Smooth muscle cell (in vitro differentiated cells): ENCODE measurements around the gene BBIP1. TPM values are rescaled to one million over a fixed set of nuclear protein-coding genes. Genes with fewer than 3 reads are reported as not detected.
A peak's percentile ranks its signal among the peaks of the same experiment; 100 is the strongest.

Source experiments
- DNase-seq: peaks from one replicate; lab custom pipeline; 2025; ENCODE audit not compliant: unreplicated experiment; lab: John Stamatoyannopoulos, UW
- H2AFZ ChIP-seq: fragments of 200-600 bp; sonication (generic); 2 replicates; pipeline ENCODE4 v1.6.0; 2016; ENCODE audit warnings: antibody characterized with exemption, low read depth, mild to moderate bottlenecking
- H3F3A ChIP-seq: fragments of 200-600 bp; sonication (generic); 2 replicates; pipeline ENCODE4 v1.6.0; 2017; ENCODE audit warnings: antibody characterized with exemption, low read depth
- H3K27ac ChIP-seq: fragments of 200-600 bp; sonication (generic); 2 replicates; pipeline ENCODE4 v1.5.1; 2016; ENCODE audit warnings: low read depth, mild to moderate bottlenecking
- H3K27me3 ChIP-seq: fragments of 200-600 bp; sonication (generic); 2 replicates; pipeline ENCODE4 v1.6.1; 2016; ENCODE audit warnings: low read depth, mild to moderate bottlenecking
- H3K36me3 ChIP-seq: fragments of 200-600 bp; sonication (generic); 2 replicates; pipeline ENCODE4 v1.5.1; 2016; ENCODE audit warnings: low read depth
- H3K4me1 ChIP-seq: fragments of 200-600 bp; sonication (generic); 2 replicates; pipeline ENCODE4 v1.5.1; 2016; ENCODE audit warnings: low read depth
- H3K4me2 ChIP-seq: fragments of 200-600 bp; sonication (generic); 2 replicates; pipeline ENCODE4 v1.6.0; 2016; ENCODE audit warnings: mild to moderate bottlenecking
- H3K4me3 ChIP-seq: fragments of 200-600 bp; sonication (generic); 2 replicates; pipeline ENCODE4 v1.5.1; 2016; ENCODE audit warnings: mild to moderate bottlenecking
- H3K79me2 ChIP-seq: fragments of 200-600 bp; sonication (generic); 2 replicates; pipeline ENCODE4 v1.6.0; 2016; ENCODE audit warnings: low read depth, mild to moderate bottlenecking
- H3K9ac ChIP-seq: fragments of 200-600 bp; sonication (generic); 2 replicates; pipeline ENCODE4 v1.6.0; 2016; ENCODE audit warnings: low read depth
- H3K9me3 ChIP-seq: fragments of 200-600 bp; sonication (generic); replicated peaks from 2 replicates; pipeline ENCODE4 v1.5.1; 2016; ENCODE audit warnings: low read depth
- H4K20me1 ChIP-seq: fragments of 200-600 bp; sonication (generic); 2 replicates; pipeline ENCODE4 v1.6.0; 2016; ENCODE audit warnings: low read depth
- WGBS: methylation state at CpG from one replicate; pipeline ENCODE4 v1.1.7; 2016; ENCODE audit warnings: low lambda C conversion rate; 5-methylcytosine and 5-hydroxymethylcytosine counted together
- polyA plus RNA-seq: library from polyadenylated mRNA; unstranded; fragments of >200 nt; fragmentation: Nextera tagmentation; extraction: Ambion mirVana; gene quantifications from 2 replicates; pipeline ENCODE4 v1.2.1, GENCODE V29; 2016
- total RNA-seq: library from RNA; depleted of rRNA; stranded (reverse); fragments of >200 nt; gene quantifications from 2 replicates; pipeline ENCODE4 v1.2.3, GENCODE V29; 2014
- TF ChIP-seq, protein P1 (sequence below): fragments of 200-600 bp; sonication (generic); IDR thresholded peaks from 2 replicates; pipeline ENCODE4 v1.5.1; 2017; ENCODE audit warnings: borderline replicate concordance, mild to moderate bottlenecking, antibody characterized with exemption; ENCODE audit not compliant: insufficient read depth, poor library complexity, severe bottlenecking

Gene BBIP1, protein sequence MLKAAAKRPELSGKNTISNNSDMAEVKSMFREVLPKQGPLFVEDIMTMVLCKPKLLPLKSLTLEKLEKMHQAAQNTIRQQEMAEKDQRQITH
- total RNA-seq, result 19.5 and 22.3 TPM in 2 replicates
- 17.8 and 26.3 TPM in 2 replicates for polyA plus RNA-seq

DNA sequence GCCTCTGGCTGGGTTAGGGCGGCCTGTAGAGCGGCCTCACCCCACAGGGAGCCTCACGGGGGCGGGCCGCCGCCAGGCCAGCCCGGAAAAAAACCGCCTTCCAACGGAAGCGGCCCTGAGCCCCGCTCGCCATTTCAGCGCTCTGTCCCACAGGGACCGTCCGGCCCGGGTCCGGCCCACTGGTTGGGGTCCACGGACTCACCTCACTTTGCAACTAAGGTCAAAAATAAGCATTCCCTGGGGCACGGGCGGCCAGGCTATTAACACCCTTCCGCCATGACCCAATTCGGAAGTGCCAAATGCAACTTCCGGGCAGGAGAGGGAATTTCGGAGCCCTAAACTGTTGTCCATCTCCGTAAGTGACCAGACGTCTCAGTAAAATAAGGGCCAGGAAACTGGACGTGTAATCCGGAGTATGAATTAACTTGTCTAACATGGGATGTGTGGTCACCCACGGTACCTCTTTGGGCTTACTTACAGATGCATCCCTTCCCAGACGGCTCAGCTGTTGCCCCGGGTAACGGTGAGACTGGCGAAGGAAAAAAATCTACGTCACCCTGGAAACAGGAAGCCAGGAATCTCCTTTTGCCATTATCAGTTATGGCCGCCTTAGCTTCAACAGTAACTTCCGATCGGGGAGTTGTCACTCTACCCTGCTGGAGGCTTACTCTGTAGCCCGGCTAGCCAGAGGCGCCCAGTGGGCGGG, at the start of gene BBIP1:
Gene BBIP1, minus strand, starts transcription at position 538 of the 706 bp plus-strand sequence. CDS start 1,023 bp downstream, outside the sequence.
- H4K20me1 ChIP-seq, result peaks cover 39% of the 10 kb centered on the region
- H3K4me1 ChIP-seq, result peaks cover 28% of the 10 kb centered on the region
- DNase-seq, result peak; percentile 89
- H3K4me2 ChIP-seq, result peak within 1 kb of the TSS; percentile 95
- H3K27ac ChIP-seq, result peak within 1 kb of the TSS; percentile 99
- peak within 1 kb of the TSS; percentile 73 for H2AFZ ChIP-seq
- peaks cover 8% of the 10 kb centered on the region for H3F3A ChIP-seq
- no peaks in the 10 kb centered on the region for H3K9me3 ChIP-seq
- peak within 1 kb of the TSS; percentile 81 for H3K4me3 ChIP-seq
- peak within 1 kb of the TSS; percentile 99 for H3K9ac ChIP-seq
- H3K79me2 ChIP-seq, result peaks cover 46% of the 10 kb centered on the region
- TF ChIP-seq, protein P1, sequence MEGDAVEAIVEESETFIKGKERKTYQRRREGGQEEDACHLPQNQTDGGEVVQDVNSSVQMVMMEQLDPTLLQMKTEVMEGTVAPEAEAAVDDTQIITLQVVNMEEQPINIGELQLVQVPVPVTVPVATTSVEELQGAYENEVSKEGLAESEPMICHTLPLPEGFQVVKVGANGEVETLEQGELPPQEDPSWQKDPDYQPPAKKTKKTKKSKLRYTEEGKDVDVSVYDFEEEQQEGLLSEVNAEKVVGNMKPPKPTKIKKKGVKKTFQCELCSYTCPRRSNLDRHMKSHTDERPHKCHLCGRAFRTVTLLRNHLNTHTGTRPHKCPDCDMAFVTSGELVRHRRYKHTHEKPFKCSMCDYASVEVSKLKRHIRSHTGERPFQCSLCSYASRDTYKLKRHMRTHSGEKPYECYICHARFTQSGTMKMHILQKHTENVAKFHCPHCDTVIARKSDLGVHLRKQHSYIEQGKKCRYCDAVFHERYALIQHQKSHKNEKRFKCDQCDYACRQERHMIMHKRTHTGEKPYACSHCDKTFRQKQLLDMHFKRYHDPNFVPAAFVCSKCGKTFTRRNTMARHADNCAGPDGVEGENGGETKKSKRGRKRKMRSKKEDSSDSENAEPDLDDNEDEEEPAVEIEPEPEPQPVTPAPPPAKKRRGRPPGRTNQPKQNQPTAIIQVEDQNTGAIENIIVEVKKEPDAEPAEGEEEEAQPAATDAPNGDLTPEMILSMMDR, result no peak
- no peaks in the 10 kb centered on the region for H3K36me3 ChIP-seq
- WGBS, result under 1% methylated on average over 35 of the region's 40 CpGs
- no peaks in the 10 kb centered on the region for H3K27me3 ChIP-seq

DNA sequence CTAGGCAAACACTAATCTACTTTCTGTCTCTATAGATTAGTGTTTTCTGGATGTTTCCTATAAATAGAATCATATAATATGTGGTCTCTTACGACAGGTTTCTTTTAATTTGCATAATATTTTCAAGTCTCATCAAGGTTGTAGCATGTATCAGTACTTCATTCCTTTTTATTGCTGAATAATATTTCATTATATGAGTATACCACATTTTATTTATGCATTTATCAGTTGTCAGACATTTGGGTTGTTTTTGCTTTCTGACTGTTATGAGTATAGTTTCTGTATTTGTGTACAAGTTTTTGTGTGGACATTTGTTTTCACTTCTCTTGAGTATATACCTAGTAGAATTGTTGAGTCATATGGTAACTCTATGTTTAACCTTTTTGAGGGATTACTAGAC, 48.7 kb upstream of the BBIP1 start:
- Histone ChIP-seq H2AFZ (no peak overlapping the region), H3K27ac (no peak overlapping the region), H3K27me3 (no peaks in the 10 kb centered on the region), H3K4me2 (no peak overlapping the region), H3K9ac (no peak overlapping the region), H4K20me1 (peaks cover 97% of the 10 kb centered on the region), H3K79me2 (peaks cover 100% of the 10 kb centered on the region), H3K9me3 (no peaks in the 10 kb centered on the region), H3F3A (no peaks in the 10 kb centered on the region), H3K36me3 (no peaks in the 10 kb centered on the region), H3K4me3 (no peak overlapping the region), H3K4me1 (no peaks in the 10 kb centered on the region)
- no peak for DNase-seq
- TF ChIP-seq, protein P1, result no peak
- WGBS, result 2% methylated on average over 1 of the region's 1 CpG

DNA sequence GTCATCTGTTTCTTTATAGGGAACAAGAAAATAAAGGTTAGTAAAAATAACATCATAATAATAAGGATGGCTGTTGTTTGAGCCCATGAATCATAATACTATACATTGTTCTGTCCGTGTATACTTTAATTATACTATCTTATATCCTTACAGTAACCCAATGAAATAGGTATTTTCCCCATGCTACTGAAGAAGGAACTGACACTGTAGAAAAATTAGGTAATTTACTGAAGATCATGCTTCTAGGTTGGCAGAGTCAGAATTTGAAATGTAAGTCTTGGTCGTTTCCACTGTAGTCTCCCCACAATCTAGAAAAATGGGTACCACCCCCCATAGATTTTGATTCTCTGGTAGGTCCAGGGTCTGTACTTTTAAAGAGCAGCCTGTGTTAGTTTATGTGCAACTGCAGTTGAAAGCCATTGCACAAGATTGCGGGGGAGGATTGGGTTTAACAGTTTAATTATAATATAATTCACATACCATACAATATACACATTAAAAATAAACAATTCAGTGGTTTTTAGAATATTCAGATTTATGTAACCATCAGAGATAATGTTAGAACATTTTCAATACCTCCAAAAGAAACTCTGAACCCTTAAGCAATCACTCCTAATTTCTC, 48.1 kb upstream of the BBIP1 start:
- no peak overlapping the region for H3K27ac ChIP-seq
- peaks cover 100% of the 10 kb centered on the region for H3K79me2 ChIP-seq
- H3K36me3 ChIP-seq, result no peaks in the 10 kb centered on the region
- TF ChIP-seq, protein P1, result no peak
- no peaks in the 10 kb centered on the region for H3K4me1 ChIP-seq
- H3F3A ChIP-seq, result no peaks in the 10 kb centered on the region
- H3K9me3 ChIP-seq, result no peaks in the 10 kb centered on the region
- H3K4me3 ChIP-seq, result no peak overlapping the region
- H4K20me1 ChIP-seq, result peaks cover 97% of the 10 kb centered on the region
- no peak for DNase-seq
- no peak overlapping the region for H3K4me2 ChIP-seq
- no peak overlapping the region for H3K9ac ChIP-seq
- WGBS, result 91% methylated on average over 3 of the region's 3 CpGs
- H3K27me3 ChIP-seq, result no peaks in the 10 kb centered on the region
- no peak overlapping the region for H2AFZ ChIP-seq
